ENCODE results near the gene BAHCC1.

Gene BAHCC1

GRCh38 chr17:81428948-81429774 is 33.9 kb downstream of the BAHCC1 start:
- H2AK5ac ChIP-seq (ENCODE audit: low read depth, low read length) = peak overlapping the region; percentile 93
- peaks cover 0 to 6% of the 10 kb centered on the region in 2 donors for H3K9me3 ChIP-seq (replicated peaks in 1 of 2; ENCODE audit: control insufficient read depth in 2 of 2, insufficient read depth in 1 of 2, low read depth in 1 of 2, low read length in 2 of 2)
- peak overlapping the region; percentile 62 for H2BK15ac ChIP-seq (ENCODE audit: low read length)
- H3K18ac ChIP-seq (ENCODE audit: low read length) = peak overlapping the region; percentile 87
- peak overlapping the region; percentile 90 for H2BK12ac ChIP-seq (ENCODE audit: low read length)
- no peak overlapping the region for H3K14ac ChIP-seq (ENCODE audit: low read length)
- no peak overlapping the region for H3K4me3 ChIP-seq (ENCODE audit: low read length in 2 of 2)
- H3K36me3 ChIP-seq (replicated peaks in 1 of 2; ENCODE audit: control insufficient read depth in 2 of 2, insufficient read depth in 2 of 2, low read length in 2 of 2) = peaks cover 2 to 5% of the 10 kb centered on the region in 2 donors
- no peak overlapping the region for H3K4ac ChIP-seq (ENCODE audit: low read length)
- WGBS, 2 donors (ENCODE audit: extremely low coverage in 2 of 2, insufficient read length in 2 of 2, insufficient replicate concordance in 1 of 2) = no CpG with 5 or more reads among the region's 41 CpGs
- H4K91ac ChIP-seq (ENCODE audit: low read depth, low read length, poor library complexity) = no peak overlapping the region
- H2BK120ac ChIP-seq (ENCODE audit: low read depth, low read length) = peak overlapping the region; percentile 89
- peaks cover 30% of the 10 kb centered on the region for H3K79me1 ChIP-seq (ENCODE audit: low read depth, low read length)
- H2AFZ ChIP-seq (ENCODE audit: low read length) = no peak overlapping the region
- no peak for DNase-seq (ENCODE audit: low spot score)
- peaks cover 17 to 20% of the 10 kb centered on the region in 2 donors for H3K4me1 ChIP-seq (ENCODE audit: control insufficient read depth in 2 of 2, insufficient read depth in 1 of 2, low read depth in 1 of 2, low read length in 2 of 2)
- H2BK5ac ChIP-seq (ENCODE audit: low read length) = peak overlapping the region; percentile 66
- H3K9ac ChIP-seq (ENCODE audit: low read depth, low read length, poor library complexity) = peak overlapping the region; percentile 60
- no peaks in the 10 kb centered on the region for H3K27me3 ChIP-seq (ENCODE audit: control insufficient read depth in 3 of 3, insufficient read depth in 3 of 3, low read depth in 1 of 3, low read length in 3 of 3)
- H3K23ac ChIP-seq (ENCODE audit: low read depth, low read length, poor library complexity) = peak overlapping the region; percentile 44
- H3K27ac ChIP-seq (replicated peaks; ENCODE audit: low read length) = no peak overlapping the region
- H3K4me2 ChIP-seq (ENCODE audit: insufficient read depth, low read length, poor library complexity, severe bottlenecking) = peak overlapping the region; percentile 25
- H4K8ac ChIP-seq (ENCODE audit: low read depth, low read length) = peak overlapping the region; percentile 65

DNA sequence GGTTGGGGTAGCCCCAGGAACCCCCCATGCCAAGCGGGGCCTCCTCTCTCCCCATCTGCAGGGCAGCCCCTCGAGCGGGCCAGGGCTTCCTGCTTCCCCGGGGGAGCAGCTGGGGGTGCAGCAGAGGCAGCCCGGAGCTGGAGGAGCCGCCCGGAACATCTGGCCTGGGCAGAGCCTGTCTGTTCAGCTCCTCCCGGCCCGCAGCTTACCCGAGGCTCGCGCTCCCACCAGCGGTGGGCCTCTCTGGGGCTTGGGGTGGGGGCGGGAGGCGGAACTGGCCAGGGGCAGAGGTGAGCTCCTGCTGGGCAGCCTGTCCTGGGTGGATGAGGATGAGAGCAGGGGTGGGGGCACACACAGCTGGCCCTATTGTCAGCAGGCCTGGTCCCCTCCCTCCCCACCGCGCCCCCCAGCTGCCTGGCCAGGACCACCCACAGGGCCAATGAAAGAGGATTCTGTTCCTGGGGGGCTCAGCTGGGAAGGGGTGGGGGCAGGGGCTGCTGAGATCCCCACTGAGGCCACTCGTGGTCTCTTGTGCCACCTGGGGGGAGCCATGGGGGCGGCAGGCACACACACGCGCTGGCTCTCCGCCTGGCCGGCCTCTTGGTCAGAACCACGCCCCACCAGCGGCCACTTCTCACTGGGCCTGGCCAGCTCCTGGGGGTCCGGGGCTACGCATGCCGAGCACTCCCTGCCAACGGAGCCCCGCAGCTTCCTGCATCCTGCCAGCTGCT is 34.7 kb downstream of the BAHCC1 start:
- peaks cover 2 to 5% of the 10 kb centered on the region in 2 donors for H3K36me3 ChIP-seq (replicated peaks in 1 of 2; ENCODE audit: control insufficient read depth in 2 of 2, insufficient read depth in 2 of 2, low read length in 2 of 2)
- H3K23ac ChIP-seq (ENCODE audit: low read depth, low read length, poor library complexity) = peak overlapping the region; percentile 80
- H3K4me2 ChIP-seq (ENCODE audit: insufficient read depth, low read length, poor library complexity, severe bottlenecking) = peak overlapping the region; percentile 25
- H2AFZ ChIP-seq (ENCODE audit: low read length) = no peak overlapping the region
- peak overlapping the region; percentile 4 for H3K27ac ChIP-seq (replicated peaks; ENCODE audit: low read length)
- peaks cover 17 to 22% of the 10 kb centered on the region in 2 donors for H3K4me1 ChIP-seq (ENCODE audit: control insufficient read depth in 2 of 2, insufficient read depth in 1 of 2, low read depth in 1 of 2, low read length in 2 of 2)
- peak overlapping the region; percentile 89 for H2BK120ac ChIP-seq (ENCODE audit: low read depth, low read length)
- H3K18ac ChIP-seq (ENCODE audit: low read length) = peak overlapping the region; percentile 95
- H3K14ac ChIP-seq (ENCODE audit: low read length) = peak overlapping the region; percentile 31
- peak overlapping the region; percentile 65 for H4K8ac ChIP-seq (ENCODE audit: low read depth, low read length)
- no CpG with 5 or more reads among the region's 30 CpGs for WGBS, 2 donors (ENCODE audit: extremely low coverage in 2 of 2, insufficient read length in 2 of 2, insufficient replicate concordance in 1 of 2)
- H3K9me3 ChIP-seq (replicated peaks in 1 of 2; ENCODE audit: control insufficient read depth in 2 of 2, insufficient read depth in 1 of 2, low read depth in 1 of 2, low read length in 2 of 2) = peaks cover 0 to 3% of the 10 kb centered on the region in 2 donors
- no peaks in the 10 kb centered on the region for H3K27me3 ChIP-seq (ENCODE audit: control insufficient read depth in 3 of 3, insufficient read depth in 3 of 3, low read depth in 1 of 3, low read length in 3 of 3)
- H2BK15ac ChIP-seq (ENCODE audit: low read length) = no peak overlapping the region
- H2AK5ac ChIP-seq (ENCODE audit: low read depth, low read length) = peak overlapping the region; percentile 95
- no peak overlapping the region for H3K4ac ChIP-seq (ENCODE audit: low read length)
- DNase-seq (ENCODE audit: low spot score) = peak; percentile 35
- no peak overlapping the region for H2BK5ac ChIP-seq (ENCODE audit: low read length)
- no peak overlapping the region for H4K91ac ChIP-seq (ENCODE audit: low read depth, low read length, poor library complexity)
- H3K79me1 ChIP-seq (ENCODE audit: low read depth, low read length) = peaks cover 27% of the 10 kb centered on the region
- H2BK12ac ChIP-seq (ENCODE audit: low read length) = no peak overlapping the region
- H3K9ac ChIP-seq (ENCODE audit: low read depth, low read length, poor library complexity) = peak overlapping the region; percentile 60
- H3K4me3 ChIP-seq (ENCODE audit: low read length in 2 of 2) = peak overlapping the region in 1 of 2 donors; percentile 40

DNA sequence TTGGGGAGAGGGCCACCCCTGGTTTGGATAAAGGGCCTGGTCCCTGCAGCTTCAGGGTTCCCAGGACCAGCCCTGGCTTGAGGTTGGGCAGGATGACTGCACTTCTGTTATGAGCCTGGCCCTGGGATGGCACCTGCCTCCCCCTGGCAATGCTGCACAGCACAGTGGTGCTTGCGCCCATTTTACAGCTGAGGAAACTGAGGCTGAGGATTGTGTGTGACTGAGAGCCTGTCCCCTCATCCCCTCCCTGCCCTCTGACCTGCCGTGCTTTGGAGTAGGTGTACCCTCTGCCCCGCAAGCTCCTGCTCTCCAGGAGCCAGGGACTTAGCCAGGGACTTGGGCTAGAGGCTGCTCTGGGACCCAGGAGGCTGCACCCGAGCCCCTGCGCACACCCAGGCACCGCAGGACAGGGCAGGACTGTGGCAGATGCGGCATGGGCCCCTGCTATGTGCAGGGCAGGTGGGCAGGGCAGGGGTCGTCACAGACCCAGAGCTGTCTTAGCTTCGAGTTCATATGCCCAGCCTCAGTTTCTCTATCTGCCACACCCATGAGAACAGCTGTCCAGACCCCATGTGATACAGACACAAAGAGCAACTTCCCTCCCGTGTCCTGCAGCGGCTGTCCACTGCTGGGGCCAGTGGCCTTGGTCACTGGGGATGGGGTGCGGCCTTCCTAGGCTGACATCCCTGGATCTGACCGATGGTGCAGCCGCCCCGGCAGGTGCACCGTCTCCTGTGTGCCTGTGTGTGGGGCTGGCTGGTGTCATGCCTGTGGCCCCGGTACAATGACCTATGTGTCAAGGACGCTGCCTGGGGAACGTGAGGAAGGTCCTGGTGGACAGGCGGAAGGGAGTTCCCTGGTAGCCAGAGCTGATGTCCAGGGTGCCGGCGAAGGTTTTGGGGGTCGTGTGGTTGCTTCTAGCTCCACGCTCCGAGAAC is 36.6 kb downstream of the BAHCC1 start:
- Histone ChIP-seq H3K79me1 (ENCODE audit: low read depth, low read length) (peaks cover 23% of the 10 kb centered on the region), H3K23ac (ENCODE audit: low read depth, low read length, poor library complexity) (peak overlapping the region; percentile 96), H4K8ac (ENCODE audit: low read depth, low read length) (no peak overlapping the region), H3K14ac (ENCODE audit: low read length) (no peak overlapping the region), H2AK5ac (ENCODE audit: low read depth, low read length) (peak overlapping the region; percentile 9), H4K91ac (ENCODE audit: low read depth, low read length, poor library complexity) (no peak overlapping the region), H3K27ac (replicated peaks; ENCODE audit: low read length) (no peak overlapping the region), H3K27me3 (ENCODE audit: control insufficient read depth in 3 of 3, insufficient read depth in 3 of 3, low read depth in 1 of 3, low read length in 3 of 3) (no peaks in the 10 kb centered on the region), H3K9me3 (replicated peaks in 1 of 2; ENCODE audit: control insufficient read depth in 2 of 2, insufficient read depth in 1 of 2, low read depth in 1 of 2, low read length in 2 of 2) (no peaks in the 10 kb centered on the region), H3K36me3 (replicated peaks in 1 of 2; ENCODE audit: control insufficient read depth in 2 of 2, insufficient read depth in 2 of 2, low read length in 2 of 2) (peaks cover 2 to 5% of the 10 kb centered on the region in 2 donors), H3K4ac (ENCODE audit: low read length) (no peak overlapping the region), H2AFZ (ENCODE audit: low read length) (no peak overlapping the region), H3K4me1 (ENCODE audit: control insufficient read depth in 2 of 2, insufficient read depth in 1 of 2, low read depth in 1 of 2, low read length in 2 of 2) (peaks cover 24 to 38% of the 10 kb centered on the region in 2 donors), H3K4me3 (ENCODE audit: low read length in 2 of 2) (peak overlapping the region in 1 of 2 donors; percentile 38), H3K18ac (ENCODE audit: low read length) (peak overlapping the region; percentile 59), H2BK12ac (ENCODE audit: low read length) (no peak overlapping the region), H2BK15ac (ENCODE audit: low read length) (no peak overlapping the region), H2BK5ac (ENCODE audit: low read length) (peak overlapping the region; percentile 30), H3K4me2 (ENCODE audit: insufficient read depth, low read length, poor library complexity, severe bottlenecking) (no peak overlapping the region), H2BK120ac (ENCODE audit: low read depth, low read length) (no peak overlapping the region), H3K9ac (ENCODE audit: low read depth, low read length, poor library complexity) (no peak overlapping the region)
- no peak for DNase-seq (ENCODE audit: low spot score)
- no CpG with 5 or more reads among the region's 25 CpGs for WGBS, 2 donors (ENCODE audit: extremely low coverage in 2 of 2, insufficient read length in 2 of 2, insufficient replicate concordance in 1 of 2)

Measured in neuronal stem cell (in vitro differentiated cells).